ENCODE data around the gene EPO.
"Not testable (repeated sequence)": the region's sequence is repeated elsewhere in the genome, so short reads cannot be mapped to it uniquely, and the experiment has no call there.

EPO gene

GRCh38 chr7:100696123-100696521, 24.1 kb upstream of the EPO start:
- TF ChIP-seq EZH2phosphoT487 (IDR thresholded peaks at IDR 0.05; ENCODE audit: borderline replicate concordance): no peak
- no peak for TF ChIP-seq CTCF (conservative IDR thresholded peaks at IDR 0.05; ENCODE audit: low read length)
- no peaks in the 10 kb centered on the region for H3F3A ChIP-seq (ENCODE audit: low read depth)
- H3K36me3 ChIP-seq (ENCODE audit: insufficient read depth, low read length): no peaks in the 10 kb centered on the region
- H3K27me3 ChIP-seq (ENCODE audit: insufficient read depth, low read length, poor library complexity, severe bottlenecking): no peaks in the 10 kb centered on the region
- H3K9ac ChIP-seq (ENCODE audit: low read depth, low read length, poor library complexity, severe bottlenecking): no peak overlapping the region
- peaks cover 18% of the 10 kb centered on the region for H3K4me1 ChIP-seq (ENCODE audit: insufficient read depth, low read length, poor library complexity, severe bottlenecking)
- H2AFZ ChIP-seq (ENCODE audit: low read length): no peak overlapping the region
- no peak overlapping the region for H3K4me3 ChIP-seq (ENCODE audit: low read length, poor library complexity, severe bottlenecking)
- no peaks in the 10 kb centered on the region for H3K9me3 ChIP-seq (ENCODE audit: insufficient read depth, low read depth, low read length)
- no peaks in the 10 kb centered on the region for H3K9me2 ChIP-seq (replicated peaks; ENCODE audit: low read depth, low read length)
- H3K4me2 ChIP-seq (ENCODE audit: low read depth, low read length, poor library complexity, severe bottlenecking): no peak overlapping the region
- peaks cover 25% of the 10 kb centered on the region for H4K20me1 ChIP-seq (ENCODE audit: insufficient read depth, low read length, poor library complexity, severe bottlenecking)
- peaks cover 27% of the 10 kb centered on the region for H3K79me2 ChIP-seq (ENCODE audit: insufficient read depth, low read length)

- no peak for TF ChIP-seq CTCF (conservative IDR thresholded peaks at IDR 0.05; ENCODE audit: low read length)
- TF ChIP-seq EZH2phosphoT487 (IDR thresholded peaks at IDR 0.05; ENCODE audit: borderline replicate concordance): no peak
- H2AFZ ChIP-seq (ENCODE audit: low read length): no peak overlapping the region
These were observed 21.2 kb upstream of the EPO start for GRCh38 chr7:100699018-100699417.

GRCh38 chr7:100701089-100701488, 19.2 kb upstream of the EPO start:
- H3K79me2 ChIP-seq (ENCODE audit: insufficient read depth, low read length); H2AFZ ChIP-seq (ENCODE audit: low read length); H3K9me2 ChIP-seq (replicated peaks; ENCODE audit: low read depth, low read length); H3K9ac ChIP-seq (ENCODE audit: low read depth, low read length, poor library complexity, severe bottlenecking); H3F3A ChIP-seq (ENCODE audit: low read depth); H3K4me2 ChIP-seq (ENCODE audit: low read depth, low read length, poor library complexity, severe bottlenecking); H3K4me3 ChIP-seq (ENCODE audit: low read length, poor library complexity, severe bottlenecking); H3K4me1 ChIP-seq (ENCODE audit: insufficient read depth, low read length, poor library complexity, severe bottlenecking); H3K36me3 ChIP-seq (ENCODE audit: insufficient read depth, low read length); H3K9me3 ChIP-seq (ENCODE audit: insufficient read depth, low read depth, low read length); H4K20me1 ChIP-seq (ENCODE audit: insufficient read depth, low read length, poor library complexity, severe bottlenecking); H3K27me3 ChIP-seq (ENCODE audit: insufficient read depth, low read length, poor library complexity, severe bottlenecking): not testable (repeated sequence)

More at GRCh38 chr7:100699018-100699417, 21.2 kb upstream of the EPO start:
- Histone ChIP-seq H3K9me3 (ENCODE audit: insufficient read depth, low read depth, low read length) (no peaks in the 10 kb centered on the region), H3K4me3 (ENCODE audit: low read length, poor library complexity, severe bottlenecking) (no peak overlapping the region), H3K27me3 (ENCODE audit: insufficient read depth, low read length, poor library complexity, severe bottlenecking) (no peaks in the 10 kb centered on the region), H3K4me1 (ENCODE audit: insufficient read depth, low read length, poor library complexity, severe bottlenecking) (no peaks in the 10 kb centered on the region), H3K4me2 (ENCODE audit: low read depth, low read length, poor library complexity, severe bottlenecking) (no peak overlapping the region), H3K9me2 (replicated peaks; ENCODE audit: low read depth, low read length) (no peaks in the 10 kb centered on the region), H3K36me3 (ENCODE audit: insufficient read depth, low read length) (no peaks in the 10 kb centered on the region), H3K79me2 (ENCODE audit: insufficient read depth, low read length) (no peaks in the 10 kb centered on the region), H3F3A (ENCODE audit: low read depth) (no peaks in the 10 kb centered on the region), H4K20me1 (ENCODE audit: insufficient read depth, low read length, poor library complexity, severe bottlenecking) (no peaks in the 10 kb centered on the region), H3K9ac (ENCODE audit: low read depth, low read length, poor library complexity, severe bottlenecking) (no peak overlapping the region)

DNA sequence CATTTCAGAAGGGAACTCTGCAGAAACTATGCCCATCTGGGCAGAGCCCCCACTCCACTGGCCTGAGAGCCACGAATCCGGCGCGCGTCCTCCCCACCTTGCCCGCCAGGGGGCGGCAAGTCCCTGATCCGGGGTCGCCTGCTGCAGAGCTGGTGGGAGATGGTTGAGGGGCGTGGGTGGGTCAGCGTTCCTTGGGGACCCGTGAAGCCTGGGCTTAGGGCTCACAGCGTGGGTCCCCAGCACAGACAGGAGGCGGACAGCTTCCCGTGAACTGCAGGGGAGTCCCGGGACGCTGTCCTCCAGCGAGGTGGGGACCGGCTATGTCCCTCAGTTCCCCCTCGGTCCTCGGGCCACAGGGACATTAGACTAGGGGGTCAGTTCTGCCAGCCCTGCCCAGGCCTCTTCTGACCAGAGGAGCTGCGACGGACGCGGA, 14.9 kb upstream of the EPO start:
- Histone ChIP-seq H3K79me2 (ENCODE audit: insufficient read depth, low read length) (peaks cover 28% of the 10 kb centered on the region), H3K4me3 (ENCODE audit: low read length, poor library complexity, severe bottlenecking) (peak overlapping the region; percentile 98), H3K9ac (ENCODE audit: low read depth, low read length, poor library complexity, severe bottlenecking) (peak overlapping the region; percentile 92), H4K20me1 (ENCODE audit: insufficient read depth, low read length, poor library complexity, severe bottlenecking) (peaks cover 12% of the 10 kb centered on the region), H2AFZ (ENCODE audit: low read length) (peak overlapping the region; percentile 44; the same call in 1 of the 2 replicates), H3K36me3 (ENCODE audit: insufficient read depth, low read length) (no peaks in the 10 kb centered on the region), H3K27me3 (ENCODE audit: insufficient read depth, low read length, poor library complexity, severe bottlenecking) (no peaks in the 10 kb centered on the region), H3K9me3 (ENCODE audit: insufficient read depth, low read depth, low read length) (no peaks in the 10 kb centered on the region), H3K9me2 (replicated peaks; ENCODE audit: low read depth, low read length) (no peaks in the 10 kb centered on the region), H3K4me2 (ENCODE audit: low read depth, low read length, poor library complexity, severe bottlenecking) (peak overlapping the region; percentile 97), H3K4me1 (ENCODE audit: insufficient read depth, low read length, poor library complexity, severe bottlenecking) (peaks cover 18% of the 10 kb centered on the region), H3F3A (ENCODE audit: low read depth) (no peaks in the 10 kb centered on the region)
- TF ChIP-seq EZH2phosphoT487 (IDR thresholded peaks at IDR 0.05; ENCODE audit: borderline replicate concordance): no peak
- peak; percentile 87 for TF ChIP-seq CTCF (conservative IDR thresholded peaks at IDR 0.05; ENCODE audit: low read length)

All from Loucy (cell line).